Ramos (cell line): ENCODE results near the gene SEC14L5.

ENCODE experiments used
- in situ Hi-C: fragments of 300-500 bp; cut with MboI; formaldehyde crosslinking; loops from one replicate; pipeline ENCODE4 v1.14.3; 2022; ENCODE audit warnings: low sequenced_read_pairs; ENCODE audit not compliant: unreplicated experiment

Gene SEC14L5

DNA sequence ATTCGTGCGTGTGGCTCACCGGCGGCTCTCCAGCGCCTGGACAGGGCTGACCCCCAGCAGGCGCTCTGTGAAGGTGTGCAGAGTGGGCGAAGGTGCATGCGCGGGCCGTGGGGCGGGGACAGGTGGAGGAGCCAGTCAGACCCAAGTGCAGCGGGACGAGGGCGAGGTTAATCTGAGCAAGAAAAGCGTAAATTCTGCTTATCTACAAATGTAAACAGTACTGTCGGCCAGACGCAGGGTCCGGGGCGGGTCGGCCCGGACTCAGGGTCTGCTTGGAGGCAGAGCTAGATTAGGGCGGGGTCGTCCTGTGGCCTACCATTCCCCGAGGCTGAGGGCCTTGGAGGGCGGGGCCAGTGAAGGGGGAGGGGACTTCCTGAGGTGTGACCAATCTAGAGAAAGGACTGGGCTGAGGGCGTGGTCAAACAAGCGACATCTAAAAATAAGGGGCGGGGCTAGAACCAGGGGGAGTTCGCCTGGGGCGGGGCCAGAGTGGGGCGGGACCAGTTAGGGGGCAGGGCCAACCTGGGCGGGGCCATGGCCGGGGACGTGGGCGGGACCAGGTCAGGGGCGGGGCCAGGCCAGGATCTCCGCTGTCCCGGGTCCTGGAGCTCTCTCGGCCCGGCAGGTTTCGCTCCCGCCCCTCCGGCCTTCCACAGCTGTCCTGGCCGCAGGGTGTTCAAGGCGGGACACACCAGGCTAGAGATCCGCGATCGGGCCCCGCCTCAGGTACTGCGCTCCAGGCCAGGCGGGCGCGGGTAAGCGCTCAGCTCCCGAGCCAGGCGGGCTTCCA, at the start of gene SEC14L5:
Gene SEC14L5 (plus strand): TSS at position 611 of the 790 bp plus-strand sequence. CDS start 994 bp downstream, outside the sequence.
- in situ Hi-C loops = loop anchor here (10.0 kb wide), 1 partner anchor 443 kb away; no protein-coding TSS in a partner anchor

DNA sequence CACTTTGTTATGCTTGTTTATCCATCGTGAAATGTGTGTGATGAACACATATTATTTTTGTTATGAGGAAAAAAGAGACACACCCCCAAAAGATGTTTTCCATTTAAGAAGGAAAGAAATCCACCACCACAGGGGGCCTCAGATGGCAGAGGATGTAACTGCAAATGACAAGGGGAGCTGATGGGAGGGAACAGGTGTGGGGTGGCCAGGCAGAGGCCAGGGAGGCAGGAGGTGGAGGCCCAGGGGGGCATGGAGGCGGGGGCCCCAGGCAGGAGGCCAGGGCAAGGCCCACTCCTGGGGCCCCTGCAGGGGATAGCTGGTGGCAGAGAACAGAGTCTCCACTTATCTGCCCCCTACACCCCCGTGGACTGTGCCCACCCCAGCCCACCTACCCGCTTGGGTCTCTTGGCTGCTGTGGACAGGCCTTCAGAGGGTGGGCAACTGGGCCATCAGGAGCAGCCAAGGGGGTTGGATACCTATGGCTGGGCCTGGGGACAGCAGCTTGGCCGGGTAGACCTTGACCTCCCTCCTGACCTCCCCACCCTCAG, 49.2 kb upstream of the SEC14L5 start:
- in situ Hi-C loops = no loop called here

DNA sequence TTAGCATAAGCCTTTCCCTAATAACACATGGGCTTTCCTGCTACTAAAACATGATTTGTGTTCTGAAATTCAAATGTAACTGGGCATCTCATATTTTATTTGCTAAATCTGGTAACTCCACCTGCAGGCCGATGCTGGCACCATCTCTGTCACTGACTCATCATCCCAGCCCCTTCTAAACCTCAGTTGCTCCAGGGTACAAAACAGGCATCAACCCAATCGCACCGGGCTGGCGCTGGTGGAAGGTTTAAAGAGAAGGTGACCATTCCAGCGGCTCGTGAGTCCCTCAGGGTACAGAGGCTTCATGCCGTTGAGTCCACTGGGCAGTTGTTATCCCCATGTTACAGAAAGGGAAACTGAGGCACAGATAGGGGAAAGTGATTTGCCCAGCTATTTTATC, 48.3 kb upstream of the SEC14L5 start:
- in situ Hi-C loops = no loop called here

DNA sequence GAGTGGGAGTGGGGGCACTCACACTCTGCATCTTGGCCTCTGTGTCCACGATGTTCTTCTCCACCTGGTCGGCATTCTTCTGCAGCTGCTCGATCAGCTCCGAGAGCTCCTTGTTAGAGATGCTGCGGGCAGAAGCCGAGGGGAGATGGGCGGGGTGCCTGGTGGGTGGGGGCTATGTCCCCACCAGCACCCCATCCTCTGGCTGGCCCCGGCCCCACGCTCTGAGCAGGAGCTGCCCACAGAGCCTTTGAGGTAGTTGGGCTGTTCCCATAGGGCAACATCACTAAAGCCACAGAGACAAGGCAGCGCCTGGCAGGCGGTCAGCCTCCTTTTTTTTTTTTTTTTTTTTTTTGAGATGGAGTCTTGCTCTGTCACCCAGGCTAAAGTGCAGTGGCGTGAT, 47.3 kb upstream of the SEC14L5 start:
- in situ Hi-C loops = no loop called here

DNA sequence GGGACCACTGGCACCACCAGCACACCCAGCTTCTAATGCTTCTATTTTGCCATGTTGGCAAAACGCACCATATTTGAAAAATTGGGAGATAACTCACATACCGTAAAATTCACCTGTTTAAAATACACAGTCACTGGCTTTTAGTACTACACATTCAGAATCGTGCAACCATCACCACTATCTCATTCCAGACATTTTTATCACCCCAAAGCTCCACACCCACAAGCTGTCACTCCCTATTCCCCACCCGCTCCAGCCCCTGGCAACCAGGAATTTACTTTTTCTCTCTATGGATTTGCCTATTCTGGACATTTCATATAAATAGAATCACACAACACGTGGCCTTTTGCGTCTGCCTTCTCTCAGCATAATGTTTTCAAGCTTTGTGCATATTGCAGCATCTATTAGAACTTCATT, 46.2 kb upstream of the SEC14L5 start:
- in situ Hi-C loops = no loop called here

DNA sequence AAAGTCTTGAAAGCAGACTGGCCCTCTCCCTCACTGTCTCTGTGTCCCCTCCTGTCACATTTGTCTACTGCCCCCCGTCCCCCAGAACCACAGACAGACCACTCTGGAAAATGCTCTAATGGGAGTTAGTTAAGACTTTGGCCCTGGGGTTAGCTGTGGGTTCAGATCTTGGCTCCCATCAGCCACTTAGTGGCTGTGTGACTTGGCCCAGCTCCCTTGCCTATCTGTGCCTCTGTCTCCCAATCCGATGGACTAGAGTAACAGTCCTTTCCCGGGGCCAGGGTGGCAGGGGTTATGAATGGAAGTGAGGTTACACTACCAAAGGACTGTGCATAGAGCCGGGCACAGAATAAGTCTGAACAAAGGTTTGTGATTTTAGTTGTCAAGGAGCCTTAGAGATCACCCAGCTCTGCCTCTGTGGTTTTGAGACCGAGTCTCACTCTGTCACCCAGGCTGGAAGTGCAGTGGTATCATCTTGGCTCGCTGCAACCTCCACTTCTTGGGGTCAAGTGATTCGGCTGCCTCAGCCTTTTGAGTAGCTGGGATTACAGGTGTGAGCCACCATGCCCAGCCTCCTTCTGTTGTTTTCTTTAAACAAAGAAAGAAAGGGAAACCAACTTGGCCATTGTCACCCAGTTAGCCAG, 44.9 kb upstream of the SEC14L5 start:
- in situ Hi-C loops = no loop called here

DNA sequence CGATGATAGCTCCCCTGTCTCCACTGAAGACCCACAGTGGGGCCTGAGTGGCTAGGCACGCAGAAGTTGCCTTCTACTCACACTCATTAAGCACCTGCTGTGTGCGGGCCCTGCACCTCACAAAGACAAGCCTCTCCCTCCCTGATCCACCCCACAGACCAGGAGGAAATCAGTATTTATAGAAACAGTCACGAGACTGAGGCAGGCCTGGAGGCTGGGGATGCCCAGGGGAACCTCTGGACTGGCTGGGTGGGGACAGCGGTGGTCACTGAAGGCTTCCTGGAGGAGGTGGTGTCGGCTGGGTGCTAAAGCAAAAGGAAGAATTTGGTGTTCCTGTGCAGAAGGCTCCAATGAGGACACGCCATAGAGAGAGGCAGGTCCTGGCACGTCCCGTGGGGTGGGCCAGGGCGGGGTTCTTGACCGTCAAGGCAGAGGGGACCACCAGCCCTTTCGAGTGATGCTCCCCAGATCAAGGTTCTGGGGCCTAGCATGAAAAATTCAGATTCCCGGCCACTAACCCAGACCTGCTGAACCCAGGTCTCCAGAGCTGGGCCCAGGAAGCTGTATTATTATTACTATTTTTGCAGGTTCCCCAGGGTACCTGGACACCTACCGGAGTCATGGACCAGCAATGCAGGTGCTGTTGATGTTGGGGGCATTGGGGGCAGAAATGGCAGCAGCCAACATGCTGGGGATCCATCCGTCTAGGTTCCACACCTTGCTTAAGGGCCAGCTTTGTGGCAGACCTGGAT, 44.2 kb upstream of the SEC14L5 start:
- in situ Hi-C loops = no loop called here

DNA sequence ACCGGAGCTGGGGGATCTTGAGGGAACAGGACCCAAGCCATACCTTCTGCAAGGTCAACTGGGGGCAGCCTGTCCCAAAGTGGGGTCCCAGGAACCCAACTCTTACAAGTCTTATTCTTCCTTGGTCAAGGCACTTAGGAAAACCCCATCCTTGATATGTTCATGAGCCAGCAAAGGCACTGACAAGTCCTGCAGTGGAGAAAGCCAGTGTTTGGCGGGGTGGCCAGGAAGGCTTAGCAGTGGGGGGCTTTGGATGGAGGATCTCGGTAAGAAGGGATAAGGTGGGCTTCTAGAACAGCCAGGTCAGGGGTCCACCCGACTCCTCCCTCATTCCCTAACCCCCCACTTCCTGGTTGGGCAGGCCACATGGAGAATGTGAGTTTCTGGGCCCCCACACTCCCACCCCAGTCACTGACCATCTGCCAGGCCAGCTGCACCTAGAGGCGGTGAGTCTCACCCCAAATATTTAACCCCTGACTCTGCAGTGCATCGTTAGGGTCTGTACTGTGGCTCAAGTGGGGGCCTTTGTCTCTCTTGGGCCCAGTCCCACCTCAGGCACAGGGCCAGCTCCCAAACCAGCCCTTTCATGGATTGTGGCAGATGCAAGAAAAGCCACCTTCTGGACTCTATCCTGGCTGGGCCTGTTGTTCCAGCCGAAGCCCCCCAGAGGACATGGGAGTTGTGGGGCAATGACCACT, 43.5 kb upstream of the SEC14L5 start:
- in situ Hi-C loops = no loop called here

DNA sequence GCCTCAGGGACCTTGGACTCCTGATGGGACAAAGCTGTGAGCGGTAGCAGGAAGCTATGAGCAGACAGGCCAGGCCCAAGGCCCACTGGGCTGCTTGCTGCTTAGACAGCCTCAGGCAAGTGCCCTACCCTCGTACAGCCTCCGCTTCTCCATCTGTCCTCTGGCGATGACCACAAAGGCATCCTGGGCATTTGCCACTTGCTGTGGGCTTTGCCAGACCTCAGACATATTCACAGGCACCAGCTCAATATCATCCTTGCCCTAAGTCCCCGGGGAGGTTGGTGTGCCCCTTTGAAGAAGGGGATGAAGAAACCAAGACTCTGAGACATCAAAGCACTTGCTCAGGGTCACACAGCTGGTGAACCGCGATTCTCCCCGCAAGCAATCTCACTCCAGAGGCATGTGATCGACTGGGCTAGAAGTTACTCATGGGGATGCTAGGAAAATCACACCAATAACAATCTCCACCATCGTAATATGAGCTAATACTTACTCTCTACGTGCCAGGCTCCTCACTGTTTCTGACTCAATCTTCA, 42.8 kb upstream of the SEC14L5 start:
- in situ Hi-C loops = no loop called here

DNA sequence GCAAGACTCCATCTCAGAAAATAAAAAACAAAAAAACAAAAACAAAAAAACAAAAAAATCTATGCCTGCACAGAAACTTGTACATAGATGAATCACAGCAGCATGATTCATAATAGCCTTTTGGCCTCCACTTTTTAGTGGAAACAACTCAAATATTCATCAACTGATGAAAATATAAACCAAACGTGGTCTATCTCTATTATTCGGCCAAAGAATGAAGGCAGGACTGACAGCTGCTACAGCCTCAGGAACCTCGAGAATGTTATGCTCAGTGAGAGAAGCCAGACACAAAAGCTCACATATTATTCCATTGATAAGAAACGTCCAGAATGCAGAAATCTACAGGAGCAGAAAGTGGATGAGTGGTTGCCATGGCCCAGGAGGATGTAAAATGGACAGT, 41.0 kb upstream of the SEC14L5 start:
- in situ Hi-C loops = no loop called here

DNA sequence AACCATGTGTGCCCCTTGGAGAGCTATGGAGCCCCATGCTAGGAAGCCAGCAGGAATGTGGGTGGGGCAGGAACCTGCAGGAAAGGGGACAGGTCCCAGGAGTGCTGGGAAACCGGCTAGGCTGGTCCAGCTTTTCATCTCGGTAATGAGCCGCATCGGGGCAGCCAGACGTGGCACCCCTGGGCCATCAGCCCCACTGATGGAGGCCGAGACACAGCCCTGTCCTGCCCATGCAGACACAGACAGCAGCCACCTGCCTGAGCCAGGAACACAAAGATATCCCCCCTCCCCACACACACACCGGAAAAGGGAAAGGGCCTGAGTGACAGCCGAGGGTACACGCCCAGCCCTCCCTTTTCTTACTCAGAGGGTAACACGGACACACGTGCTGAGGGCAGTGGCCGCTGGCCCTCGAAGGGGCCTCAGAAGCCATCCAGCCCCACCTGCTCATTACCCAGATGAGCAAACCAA, 39.3 kb upstream of the SEC14L5 start:
- in situ Hi-C loops = no loop called here

DNA sequence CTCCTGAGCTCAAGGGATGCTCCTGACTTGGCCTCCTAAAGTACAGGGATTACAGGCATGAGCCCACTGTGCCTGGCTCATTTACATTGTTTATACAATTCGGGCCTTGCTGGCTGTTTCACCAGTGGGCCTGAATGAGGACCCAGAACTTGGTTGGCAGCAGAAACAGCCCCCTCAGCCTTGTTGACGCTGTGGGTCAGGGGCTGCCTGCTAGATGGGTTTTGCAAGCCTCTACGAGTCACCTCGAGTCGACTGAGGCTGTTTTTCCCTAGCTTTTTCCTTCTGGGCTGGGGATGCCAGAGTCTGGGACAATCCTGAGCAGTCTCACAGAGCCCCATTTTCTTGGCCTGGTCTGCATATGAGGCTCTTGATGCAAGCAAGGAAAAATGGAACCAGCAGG, 37.3 kb upstream of the SEC14L5 start:
- in situ Hi-C loops = no loop called here

DNA sequence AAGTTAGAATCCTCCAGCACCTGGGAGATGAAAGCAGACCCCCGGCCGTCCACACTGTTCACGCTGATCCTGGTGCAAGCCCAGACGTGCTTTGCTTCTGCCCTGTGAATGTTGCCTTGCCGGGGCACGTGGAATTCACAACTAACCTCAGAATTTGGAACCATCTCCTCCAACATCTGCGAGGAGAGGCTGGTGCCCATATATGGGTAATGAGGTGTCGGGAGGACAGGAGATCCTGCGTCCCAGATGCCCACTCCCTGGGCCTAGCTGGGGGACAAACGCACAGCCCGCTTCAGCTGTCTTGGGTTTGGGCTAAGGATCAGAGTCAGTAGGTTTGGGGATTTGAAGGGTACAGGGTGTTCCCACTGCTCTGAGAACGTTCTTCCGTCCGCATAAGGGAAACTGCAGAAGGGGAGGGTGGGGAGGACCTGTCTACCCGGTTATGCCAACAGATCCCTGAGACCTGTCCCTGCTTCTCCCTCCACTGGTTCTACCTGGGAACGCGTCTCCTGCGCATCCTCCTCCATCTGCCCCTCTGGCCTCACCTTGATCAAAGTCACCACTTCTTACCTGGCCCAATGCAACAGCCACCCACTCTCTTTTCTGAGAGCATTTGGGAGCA, 35.3 kb upstream of the SEC14L5 start:
- in situ Hi-C loops = no loop called here

DNA sequence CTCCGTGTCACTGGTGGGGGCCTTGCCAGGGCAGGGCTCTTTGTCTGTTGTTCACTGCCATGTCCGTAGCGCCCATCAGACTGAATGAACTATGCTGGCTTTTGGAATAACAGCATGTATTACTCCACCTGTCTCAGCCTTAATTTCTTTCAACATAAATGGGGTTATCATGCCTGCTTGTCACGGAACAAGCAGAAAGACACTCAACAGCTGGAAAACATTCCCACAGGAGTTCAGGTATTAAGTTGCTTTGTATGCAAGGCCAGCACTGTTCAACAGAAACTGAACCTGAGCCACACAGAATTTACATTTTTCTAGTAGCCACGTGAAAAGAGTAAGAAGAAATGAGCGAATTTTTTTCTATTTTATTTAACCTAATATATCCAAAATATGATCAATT, 34.3 kb upstream of the SEC14L5 start:
- in situ Hi-C loops = no loop called here

DNA sequence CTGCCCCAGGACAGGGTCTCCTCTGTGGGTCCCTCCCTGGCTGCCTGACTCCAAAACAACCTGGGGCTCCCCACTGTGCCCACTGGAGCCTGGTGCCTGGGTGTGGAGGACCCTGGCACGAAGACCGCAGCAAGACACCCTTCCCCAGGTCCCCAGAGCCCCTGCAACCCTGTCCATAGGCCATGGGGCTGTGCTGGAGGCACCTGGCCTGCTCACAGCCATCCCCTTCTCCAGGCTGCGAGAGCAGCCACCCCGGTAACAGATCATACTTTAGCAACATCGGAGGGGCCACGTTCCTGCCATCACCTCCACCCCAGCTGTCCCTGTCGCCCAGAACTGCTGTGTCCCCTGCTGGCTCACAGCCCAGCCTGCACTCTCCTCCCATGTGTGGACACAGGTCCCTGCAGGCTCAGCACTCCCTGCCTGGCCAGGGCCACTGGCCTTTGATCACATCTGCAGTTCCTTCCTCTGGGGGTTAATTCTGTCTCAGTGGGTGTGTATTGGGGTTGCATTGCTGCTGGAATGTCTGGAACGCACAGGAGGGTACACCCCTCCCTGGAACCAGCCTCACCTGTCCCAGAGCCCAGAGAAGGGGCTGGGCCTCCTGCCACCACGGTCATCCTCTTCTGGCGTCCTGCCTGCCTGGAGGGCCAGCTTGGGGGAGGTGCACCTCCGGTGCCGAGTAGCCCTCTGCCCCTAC, 33.4 kb upstream of the SEC14L5 start:
- in situ Hi-C loops = no loop called here

DNA sequence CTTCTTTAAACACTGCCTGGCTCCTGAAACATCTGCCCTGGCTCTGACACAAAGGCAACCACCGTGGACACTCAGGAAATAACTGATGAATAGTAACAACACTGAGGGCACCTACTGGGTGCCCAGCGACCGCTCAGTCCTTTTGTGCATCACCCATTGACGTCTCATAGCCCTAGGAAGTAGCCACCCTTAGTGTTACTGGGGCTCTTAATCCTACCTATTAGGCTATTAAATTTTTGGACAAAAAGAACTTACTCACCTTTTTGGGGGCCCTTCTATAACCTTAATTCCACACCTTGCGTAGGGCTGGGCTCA, 32.9 kb upstream of the SEC14L5 start:
- in situ Hi-C loops = no loop called here

DNA sequence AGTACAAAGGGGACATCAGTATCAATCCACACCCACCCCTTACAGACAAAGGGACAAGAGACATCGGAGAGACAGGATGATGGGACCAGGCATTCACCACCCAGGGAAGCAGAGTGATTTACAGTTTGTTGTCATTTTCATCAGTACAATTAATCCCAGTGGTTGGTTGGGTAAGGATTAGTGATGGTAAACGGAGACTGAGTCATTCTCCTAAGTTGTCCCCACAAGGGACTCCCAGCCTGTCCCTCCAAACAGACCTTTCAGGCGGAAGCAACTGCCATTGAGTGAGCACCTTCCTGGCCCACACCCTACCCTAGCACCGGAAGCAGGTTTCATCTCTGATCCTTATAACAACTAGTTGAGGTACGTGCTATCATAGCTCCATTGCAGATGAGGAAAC, 32.3 kb upstream of the SEC14L5 start:
- in situ Hi-C loops = no loop called here

DNA sequence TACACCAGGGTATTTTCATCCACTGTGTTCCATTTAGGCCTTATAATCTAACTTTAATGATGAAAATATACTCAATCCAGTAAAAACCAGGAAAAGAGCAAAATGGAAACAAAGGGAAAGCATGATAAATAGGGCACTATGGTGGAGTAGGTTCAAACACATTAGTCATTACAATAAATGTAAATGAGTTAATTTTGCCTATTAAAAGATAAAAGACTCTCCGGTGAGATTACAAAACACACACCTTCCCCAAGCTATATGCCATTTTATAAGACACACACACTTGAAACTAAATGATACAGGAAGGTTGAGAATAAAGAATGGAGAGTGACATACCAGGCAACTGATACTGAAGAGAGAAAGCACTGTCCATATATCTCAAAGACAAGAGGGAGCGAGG, 31.2 kb upstream of the SEC14L5 start:
- in situ Hi-C loops = no loop called here

DNA sequence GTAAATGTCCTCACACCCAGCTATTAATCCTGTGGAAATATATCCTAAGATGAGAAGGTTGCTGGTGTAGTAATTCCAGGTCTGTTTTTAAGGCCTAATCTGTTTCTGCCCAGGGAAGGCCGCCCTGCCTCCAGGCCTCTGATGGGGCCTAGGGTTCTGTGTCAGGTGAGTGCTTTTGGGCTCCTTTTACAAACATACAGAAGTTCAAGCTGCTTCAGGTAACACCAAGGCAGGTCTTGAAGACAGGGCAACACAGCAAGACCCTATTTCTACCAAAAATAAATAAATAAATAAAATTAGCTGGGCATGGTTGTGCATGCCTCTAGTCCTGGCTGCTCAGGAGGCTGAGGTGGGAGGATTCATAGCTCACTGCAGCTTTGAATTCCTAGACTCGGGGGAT, 30.5 kb upstream of the SEC14L5 start:
- in situ Hi-C loops = no loop called here
